ENCODE data around the gene DNAL4. TPM values are rescaled to one million over a fixed set of nuclear protein-coding genes. Genes with fewer than 3 reads are reported as not detected.
A peak's percentile ranks its signal among the peaks of the same experiment; 100 is the strongest.

Gene DNAL4
- total RNA-seq, 2 donors from 2014 or later = 11.4 to 13.8 TPM

DNA sequence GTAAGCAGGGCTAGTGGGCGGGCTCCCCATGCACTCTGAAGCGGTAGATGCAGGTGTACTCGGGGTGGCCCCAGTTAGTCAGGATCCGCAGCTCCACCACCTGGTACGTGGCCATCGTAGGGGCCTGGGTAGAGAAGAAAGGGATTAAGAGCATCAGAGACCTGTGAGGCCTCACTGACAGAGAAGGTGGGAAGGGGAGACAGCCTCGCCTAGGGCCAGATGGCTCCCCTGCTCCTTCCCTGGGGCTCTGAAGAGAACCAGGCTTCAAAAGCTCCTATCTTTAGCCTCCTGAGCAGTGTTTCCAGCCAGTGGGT is 57.7 kb downstream of the DNAL4 start:
- DNase-seq = no peak
- Histone ChIP-seq H3K27me3 (no peaks in the 10 kb centered on the region), H3K4me3 (no peak overlapping the region), H3K9me3 (no peaks in the 10 kb centered on the region), H3K36me3 (replicated peaks in 1 of 2; ENCODE audit: insufficient read depth in 1 of 2, low read depth in 2 of 2) (peaks cover 32 to 46% of the 10 kb centered on the region in 2 donors), H3K4me1 (peaks cover 49% of the 10 kb centered on the region), H3K27ac (peak overlapping the region in 1 of 4 donors; percentile 85)
- WGBS, 2 donors = 86 to 92% methylated on average over 7 of the region's 7 CpGs
- intact Hi-C loops (cut with DNase I) = no loop called here
- no peak for ATAC-seq
- TF ChIP-seq POLR2A (IDR thresholded peaks at IDR 0.05) = no peak
- TF ChIP-seq, protein P1, sequence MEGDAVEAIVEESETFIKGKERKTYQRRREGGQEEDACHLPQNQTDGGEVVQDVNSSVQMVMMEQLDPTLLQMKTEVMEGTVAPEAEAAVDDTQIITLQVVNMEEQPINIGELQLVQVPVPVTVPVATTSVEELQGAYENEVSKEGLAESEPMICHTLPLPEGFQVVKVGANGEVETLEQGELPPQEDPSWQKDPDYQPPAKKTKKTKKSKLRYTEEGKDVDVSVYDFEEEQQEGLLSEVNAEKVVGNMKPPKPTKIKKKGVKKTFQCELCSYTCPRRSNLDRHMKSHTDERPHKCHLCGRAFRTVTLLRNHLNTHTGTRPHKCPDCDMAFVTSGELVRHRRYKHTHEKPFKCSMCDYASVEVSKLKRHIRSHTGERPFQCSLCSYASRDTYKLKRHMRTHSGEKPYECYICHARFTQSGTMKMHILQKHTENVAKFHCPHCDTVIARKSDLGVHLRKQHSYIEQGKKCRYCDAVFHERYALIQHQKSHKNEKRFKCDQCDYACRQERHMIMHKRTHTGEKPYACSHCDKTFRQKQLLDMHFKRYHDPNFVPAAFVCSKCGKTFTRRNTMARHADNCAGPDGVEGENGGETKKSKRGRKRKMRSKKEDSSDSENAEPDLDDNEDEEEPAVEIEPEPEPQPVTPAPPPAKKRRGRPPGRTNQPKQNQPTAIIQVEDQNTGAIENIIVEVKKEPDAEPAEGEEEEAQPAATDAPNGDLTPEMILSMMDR (IDR thresholded peaks at IDR 0.05) = no peak

DNA sequence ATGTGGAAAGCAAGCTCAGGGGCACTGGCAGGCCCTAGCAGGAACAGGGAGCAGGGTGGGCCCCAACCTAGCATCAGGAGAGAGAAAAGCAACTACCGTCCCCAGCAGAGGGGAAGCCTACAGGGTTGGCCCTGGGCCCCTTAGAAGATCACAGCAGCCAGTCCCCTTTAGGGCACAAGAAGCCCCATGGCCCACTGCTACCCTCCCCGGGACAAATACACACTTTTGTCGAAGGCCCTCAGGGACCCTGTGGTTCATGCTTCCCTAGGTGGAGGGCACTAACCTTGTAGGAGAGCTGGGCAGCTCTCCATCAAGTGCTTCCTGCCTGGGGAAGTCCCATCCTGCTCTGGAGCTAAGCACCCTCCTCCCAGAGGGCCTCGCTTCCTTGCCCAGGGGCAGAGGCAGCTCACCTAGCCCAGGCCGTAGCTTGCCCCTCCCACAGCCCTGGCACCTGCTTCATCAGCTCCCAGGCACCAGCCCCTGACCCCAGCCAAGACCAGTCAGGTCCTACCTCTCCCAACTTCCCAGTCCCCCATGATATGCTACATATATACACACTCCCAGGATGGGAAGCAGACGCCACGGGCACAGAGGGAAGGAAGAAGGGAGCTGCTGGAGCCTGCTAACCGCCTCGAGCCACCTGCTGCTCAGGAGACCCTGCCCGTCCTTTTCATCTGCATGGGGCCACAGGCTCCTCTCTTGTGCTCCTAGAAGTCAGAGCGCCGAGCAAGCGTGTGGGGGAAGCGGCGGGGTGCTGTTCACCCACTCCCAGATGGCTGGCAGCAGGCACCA is 58.3 kb downstream of the DNAL4 start:
- no peak for TF ChIP-seq POLR2A (IDR thresholded peaks at IDR 0.05)
- TF ChIP-seq, protein P1 (IDR thresholded peaks at IDR 0.05) = no peak
- H3K36me3 ChIP-seq (replicated peaks in 1 of 2; ENCODE audit: insufficient read depth in 1 of 2, low read depth in 2 of 2) = peaks cover 28 to 40% of the 10 kb centered on the region in 2 donors
- peak overlapping the region; percentile 85 to 94 (median 90) for H3K27ac ChIP-seq
- H3K4me3 ChIP-seq = no peak overlapping the region
- WGBS, 2 donors = 80 to 90% methylated on average over 12 to 15 of the region's 15 CpGs
- H3K9me3 ChIP-seq = no peaks in the 10 kb centered on the region
- peaks cover 53% of the 10 kb centered on the region for H3K4me1 ChIP-seq
- DNase-seq (peak in 1 of 4 donors; percentile 45), ATAC-seq (no peak)
- intact Hi-C loops (cut with DNase I) = no loop called here
- no peaks in the 10 kb centered on the region for H3K27me3 ChIP-seq

DNA sequence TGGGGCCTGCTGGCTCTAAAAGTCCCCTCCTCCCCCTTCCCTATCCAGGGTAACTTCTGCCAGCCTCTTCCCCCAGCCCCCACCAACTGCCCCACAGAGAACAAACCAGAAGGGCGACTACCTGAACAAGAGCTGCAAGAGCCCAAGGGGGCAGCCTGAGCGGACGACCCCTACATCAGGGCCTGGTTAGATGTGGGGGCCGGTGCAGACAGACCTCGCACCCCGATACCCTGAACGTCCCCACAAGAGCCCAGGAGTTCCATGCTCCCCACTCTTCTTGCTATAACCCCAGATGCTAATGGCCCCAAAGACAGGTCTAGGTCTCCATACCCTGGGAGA is 58.8 kb downstream of the DNAL4 start:
- 76 to 100% methylated on average over 2 to 3 of the region's 7 CpGs for WGBS, 2 donors
- no peaks in the 10 kb centered on the region for H3K9me3 ChIP-seq
- no peak overlapping the region for H3K4me3 ChIP-seq
- no peak for ATAC-seq
- H3K27me3 ChIP-seq = no peaks in the 10 kb centered on the region
- peaks cover 53% of the 10 kb centered on the region for H3K4me1 ChIP-seq
- intact Hi-C loops (cut with DNase I) = no loop called here
- no peak for DNase-seq
- H3K36me3 ChIP-seq (replicated peaks in 1 of 2; ENCODE audit: insufficient read depth in 1 of 2, low read depth in 2 of 2) = peaks cover 23 to 40% of the 10 kb centered on the region in 2 donors
- H3K27ac ChIP-seq = peak overlapping the region; percentile 85 to 94 (median 90)
- TF ChIP-seq, protein P1 (IDR thresholded peaks at IDR 0.05) = no peak
- no peak for TF ChIP-seq POLR2A (IDR thresholded peaks at IDR 0.05)

DNA sequence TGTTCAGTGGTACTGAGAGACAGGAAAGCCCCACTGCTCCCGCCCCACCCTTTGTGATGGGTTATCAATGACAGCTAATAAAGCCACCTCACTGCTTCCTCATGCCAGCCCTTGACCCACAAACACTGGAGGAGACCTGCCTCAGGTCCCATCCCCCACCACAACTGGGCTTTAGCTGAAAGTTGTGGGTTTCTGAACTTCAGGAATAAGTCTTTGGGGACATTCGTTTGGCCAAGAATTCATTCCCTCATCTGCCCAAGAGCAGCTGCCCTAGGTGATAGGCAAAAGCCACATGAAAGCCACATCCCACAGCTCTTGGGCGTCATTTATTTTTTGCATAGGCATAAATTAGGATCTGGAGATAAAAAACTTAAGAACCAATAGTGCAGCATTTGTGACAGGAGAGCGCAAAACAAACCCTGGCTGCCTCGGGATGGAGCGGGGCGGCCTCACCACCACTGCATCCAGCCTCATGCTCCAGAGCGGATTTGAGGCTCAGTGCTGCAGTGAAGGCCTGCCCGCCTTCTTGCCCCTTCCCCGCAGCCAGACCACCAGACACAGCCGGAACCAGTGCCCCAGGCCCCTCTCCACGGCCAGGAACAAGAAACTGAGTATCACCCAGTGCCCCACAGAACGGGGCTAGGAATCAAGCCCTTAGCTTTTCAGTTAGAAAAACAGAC is 59.4 kb downstream of the DNAL4 start:
- 84 to 90% methylated on average over 12 to 13 of the region's 13 CpGs for WGBS, 2 donors
- Histone ChIP-seq H3K27ac (peak overlapping the region; percentile 85 to 94 (median 90)), H3K9me3 (no peaks in the 10 kb centered on the region), H3K27me3 (no peaks in the 10 kb centered on the region), H3K4me1 (peaks cover 53% of the 10 kb centered on the region), H3K36me3 (replicated peaks in 1 of 2; ENCODE audit: insufficient read depth in 1 of 2, low read depth in 2 of 2) (peaks cover 17 to 40% of the 10 kb centered on the region in 2 donors), H3K4me3 (no peak overlapping the region)
- no peak for ATAC-seq
- no peak for TF ChIP-seq POLR2A (IDR thresholded peaks at IDR 0.05)
- TF ChIP-seq, protein P1 (IDR thresholded peaks at IDR 0.05) = no peak
- intact Hi-C loops (cut with DNase I) = no loop called here
- DNase-seq = no peak
